ENCODE data around the gene TDRD1. TPM values are rescaled to one million over a fixed set of nuclear protein-coding genes. Genes with fewer than 3 reads are reported as not detected.

Gene TDRD1
- total and polyA plus RNA-seq, 9 of the 15 experiments (the other 6 are each of a cell fraction or from before 2014, with no cell fraction given), result not detected

DNA sequence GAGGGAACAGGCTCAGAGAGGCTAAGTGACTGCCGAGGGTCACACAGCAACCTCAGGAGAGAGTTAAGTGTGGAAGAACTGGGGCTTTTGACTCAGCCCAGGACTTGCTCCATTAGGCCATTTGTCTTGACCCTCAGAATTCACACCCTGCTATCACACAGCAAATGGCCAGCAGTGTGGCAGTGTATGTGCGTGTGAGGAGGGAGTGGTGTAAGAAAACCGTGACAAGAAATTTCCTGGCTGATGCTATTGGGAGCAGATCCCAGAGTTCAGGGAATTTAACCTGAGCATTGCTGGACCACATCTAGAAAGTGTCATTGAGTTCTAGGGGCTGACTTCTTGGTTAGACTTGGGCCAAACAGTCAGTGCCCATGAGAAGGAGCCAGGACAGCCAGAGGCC, 78.3 kb downstream of the TDRD1 start:
- intact Hi-C loops (cut with micrococcal nuclease), result no loop called here
- WGBS (ENCODE audit: insufficient coverage, low coverage, missing lambda C conversion rate), result 0% methylated on average over 2 of the region's 3 CpGs

DNA sequence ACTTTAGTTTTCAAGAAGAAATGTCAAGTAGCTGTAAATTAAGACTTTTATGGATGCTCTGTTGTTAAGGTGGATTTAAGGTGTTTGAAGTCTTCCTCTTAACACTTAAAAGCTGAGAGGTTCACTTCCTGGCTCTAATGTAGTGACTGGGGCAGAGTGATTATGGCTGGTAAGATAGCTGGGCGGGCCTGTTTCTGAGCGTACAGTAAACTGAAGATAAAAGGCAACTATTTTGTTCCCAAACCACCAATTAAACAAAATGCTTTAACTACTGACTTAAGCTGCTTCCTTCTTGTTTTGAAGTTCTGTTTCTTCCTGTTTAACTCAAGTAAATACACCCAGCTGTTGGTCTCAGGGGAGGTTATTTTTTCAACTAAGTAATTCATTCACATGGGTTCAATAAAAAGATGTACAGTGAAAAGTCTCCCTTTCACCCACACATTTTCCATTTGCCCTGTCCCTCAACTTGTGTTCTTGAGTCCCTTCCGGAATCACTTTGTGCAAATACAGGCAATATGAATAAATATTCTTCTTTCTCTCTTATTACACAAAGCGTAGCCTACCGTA, 79.2 kb downstream of the TDRD1 start:
- no TSS peak for BruUV-seq (replicated peaks)
- Histone ChIP-seq H3K9me3 (replicated peaks; ENCODE audit: control insufficient read depth, insufficient read depth, low read depth, low read length) (no peaks in the 10 kb centered on the region), H2AFZ (ENCODE audit: low read depth, low read length) (no peak overlapping the region), H4K20me1 (replicated peaks; ENCODE audit: control insufficient read depth, insufficient read depth, low read length) (no peaks in the 10 kb centered on the region), H3K9me1 (ENCODE audit: control insufficient read depth, insufficient read depth, low read length) (no peaks in the 10 kb centered on the region), H3K79me2 (ENCODE audit: control insufficient read depth, insufficient read depth, low read length) (no peaks in the 10 kb centered on the region), H3K36me3 (ENCODE audit: control insufficient read depth, insufficient read depth, low read length) (no peaks in the 10 kb centered on the region), H3K4me2 (ENCODE audit: insufficient read depth, low read length) (no peak overlapping the region), H3K4me1 (replicated peaks in 1 of 2; ENCODE audit: control insufficient read depth in 2 of 2, insufficient read depth in 2 of 2, low read length in 2 of 2) (no peaks in the 10 kb centered on the region), H3K9ac (ENCODE audit: insufficient read depth in 1 of 2, low read depth in 2 of 2, low read length in 2 of 2) (no peak overlapping the region), H3K27ac (ENCODE audit: extremely low read depth, low read depth, low read length) (no peak overlapping the region), H3K4me3 (no peak overlapping the region), H3K27me3 (ENCODE audit: control insufficient read depth in 2 of 2, insufficient read depth in 2 of 2, low read length in 2 of 2) (no peaks in the 10 kb centered on the region)
- CTCF ChIA-PET (ENCODE audit: low intra/inter-chr PET ratio), result no interaction called here
- ATAC-seq (no peak), FAIRE-seq (no peak), DNase-seq (ENCODE audit: extremely low read depth in 1 of 4, low spot score in 3 of 4) (no peak)
- POLR2A ChIA-PET, result no interaction called here
- intact Hi-C loops (cut with micrococcal nuclease), result no loop called here
- in situ Hi-C loops (cut with MboI), result no loop called here
- TF ChIP-seq RFX5 (IDR thresholded peaks at IDR 0.05; ENCODE audit: low read depth, low read length) (no peak), TAF9B (IDR thresholded peaks at IDR 0.05; ENCODE audit: partially characterized antibody) (no peak), PTBP1 (IDR thresholded peaks at IDR 0.05; ENCODE audit: low read depth, low read length) (no peak)
- WGBS (ENCODE audit: insufficient coverage, low coverage, missing lambda C conversion rate), result 9% methylated on average over 5 of the region's 5 CpGs

More for the DNA sequence above, 78.3 kb downstream of the TDRD1 start:
- H3K4me2 ChIP-seq (ENCODE audit: insufficient read depth, low read length), result no peak overlapping the region
- no peak overlapping the region for H2AFZ ChIP-seq (ENCODE audit: low read depth, low read length)
- no peaks in the 10 kb centered on the region for H3K36me3 ChIP-seq (ENCODE audit: control insufficient read depth, insufficient read depth, low read length)
- DNase-seq (ENCODE audit: extremely low read depth in 1 of 4, low spot score in 3 of 4) (no peak), FAIRE-seq (no peak), ATAC-seq (no peak)
- no peaks in the 10 kb centered on the region for H3K9me3 ChIP-seq (replicated peaks; ENCODE audit: control insufficient read depth, insufficient read depth, low read depth, low read length)
- H3K4me1 ChIP-seq (replicated peaks in 1 of 2; ENCODE audit: control insufficient read depth in 2 of 2, insufficient read depth in 2 of 2, low read length in 2 of 2), result no peaks in the 10 kb centered on the region
- H3K79me2 ChIP-seq (ENCODE audit: control insufficient read depth, insufficient read depth, low read length), result no peaks in the 10 kb centered on the region
- no peak overlapping the region for H3K9ac ChIP-seq (ENCODE audit: insufficient read depth in 1 of 2, low read depth in 2 of 2, low read length in 2 of 2)
- CTCF ChIA-PET (ENCODE audit: low intra/inter-chr PET ratio), result no interaction called here
- BruUV-seq (replicated peaks), result no TSS peak
- H3K27me3 ChIP-seq (ENCODE audit: control insufficient read depth in 2 of 2, insufficient read depth in 2 of 2, low read length in 2 of 2), result no peaks in the 10 kb centered on the region
- in situ Hi-C loops (cut with MboI), result no loop called here
- POLR2A ChIA-PET, result interaction anchor here (0.6 kb wide), 1 partner anchor 15 kb away, joined by 3 read pairs; no protein-coding TSS in a partner anchor
- no peaks in the 10 kb centered on the region for H4K20me1 ChIP-seq (replicated peaks; ENCODE audit: control insufficient read depth, insufficient read depth, low read length)
- TF ChIP-seq RBM25 (IDR thresholded peaks at IDR 0.05; ENCODE audit: low read depth, low read length, severe bottlenecking), result peak; percentile 13
- no peak for TF ChIP-seq BACH1 (tag; IDR thresholded peaks at IDR 0.05)
- H3K4me3 ChIP-seq, result no peak overlapping the region
- no peak overlapping the region for H3K27ac ChIP-seq (ENCODE audit: extremely low read depth, low read depth, low read length)
- no peaks in the 10 kb centered on the region for H3K9me1 ChIP-seq (ENCODE audit: control insufficient read depth, insufficient read depth, low read length)
